Globus pallidus (tissue), 1 donor: Measurements from ENCODE around the gene CCL7.

Experiments
- DNase-seq: peaks from one replicate; pipeline ENCODE4 v3.0.0-alpha.2; 2015; ENCODE audit warnings: low spot score

The CCL7 gene

GRCh38 chr17:34246881-34247280 lies 23.1 kb upstream of the CCL7 start:
- no peak for DNase-seq

GRCh38 chr17:34248511-34249024 lies 21.5 kb upstream of the CCL7 start:
- no peak for DNase-seq

DNA sequence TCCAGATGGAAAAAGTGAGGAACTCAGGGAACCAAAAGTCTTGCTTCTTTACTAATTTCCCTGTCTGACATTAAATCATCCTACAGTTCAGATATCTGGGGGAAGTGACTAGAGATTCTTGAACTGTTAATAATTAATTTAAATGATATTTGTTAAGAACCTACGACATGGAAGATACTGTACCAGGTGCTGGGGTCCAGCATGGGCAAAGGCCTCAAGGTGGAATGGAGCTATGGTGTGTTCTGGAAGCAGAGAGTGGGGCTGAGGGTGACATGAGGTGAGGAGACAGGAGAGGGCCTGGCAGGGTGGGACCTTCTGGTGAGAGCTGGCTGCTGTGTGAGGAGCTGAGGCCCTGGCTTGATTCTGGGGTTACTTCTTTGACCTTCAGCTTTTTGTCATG lies 21.0 kb upstream of the CCL7 start:
- no peak for DNase-seq

DNA sequence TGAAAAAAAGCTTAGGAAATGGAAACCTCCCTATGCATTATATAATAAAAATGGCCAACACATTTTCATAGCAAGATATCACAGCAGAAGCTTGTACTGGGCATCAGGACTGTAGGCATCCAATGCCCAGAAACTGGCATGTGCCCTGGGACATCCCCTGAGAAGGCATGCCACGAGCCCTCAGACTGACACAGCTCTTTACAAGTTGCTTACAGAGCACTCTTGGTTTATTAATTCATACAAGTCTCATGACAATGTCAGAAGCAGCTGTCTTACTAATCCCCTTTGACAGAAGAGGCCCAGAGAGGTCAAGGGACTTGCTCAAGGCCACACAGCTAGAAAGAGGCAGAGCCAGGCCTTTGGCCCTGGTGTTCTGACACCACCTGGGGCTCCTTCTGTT lies 20.5 kb upstream of the CCL7 start:
- DNase-seq = no peak

DNA sequence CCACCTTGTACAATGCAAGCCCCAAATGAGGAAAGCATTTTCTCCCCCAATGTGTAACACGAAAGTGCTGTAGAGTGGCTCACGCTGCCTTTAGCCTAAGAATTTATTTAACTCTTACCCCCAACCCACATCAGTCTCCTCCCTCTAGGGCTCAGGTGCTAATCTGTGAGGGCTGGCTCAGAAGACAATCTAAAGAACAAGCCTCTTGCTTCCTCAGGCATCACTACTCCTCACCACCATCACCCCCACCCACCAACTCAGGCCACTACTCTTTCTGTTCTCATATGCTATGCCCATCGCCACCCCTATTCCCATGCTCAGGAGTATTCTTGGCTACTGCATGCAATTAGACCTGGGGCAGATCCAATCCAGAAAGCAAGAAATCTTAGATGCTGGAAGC lies 18.8 kb upstream of the CCL7 start:
- DNase-seq = no peak

DNA sequence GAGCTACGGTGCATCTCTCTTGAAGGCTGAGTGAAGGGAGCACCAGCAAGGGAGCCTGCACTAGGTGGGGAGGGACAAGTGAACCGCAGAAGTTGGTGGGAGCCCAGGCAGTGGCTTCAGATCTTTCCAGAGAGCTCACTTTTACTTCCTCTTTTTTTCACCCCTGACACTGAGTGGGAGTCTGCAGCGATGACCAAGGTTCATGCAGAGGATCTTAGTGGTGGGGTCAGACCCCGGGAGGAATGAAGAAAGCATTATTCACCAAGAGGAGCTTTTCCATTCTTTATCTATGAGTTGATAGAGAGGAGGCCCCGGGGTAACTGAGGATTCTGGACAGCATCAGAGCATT lies 18.0 kb upstream of the CCL7 start:
- no peak for DNase-seq

DNA sequence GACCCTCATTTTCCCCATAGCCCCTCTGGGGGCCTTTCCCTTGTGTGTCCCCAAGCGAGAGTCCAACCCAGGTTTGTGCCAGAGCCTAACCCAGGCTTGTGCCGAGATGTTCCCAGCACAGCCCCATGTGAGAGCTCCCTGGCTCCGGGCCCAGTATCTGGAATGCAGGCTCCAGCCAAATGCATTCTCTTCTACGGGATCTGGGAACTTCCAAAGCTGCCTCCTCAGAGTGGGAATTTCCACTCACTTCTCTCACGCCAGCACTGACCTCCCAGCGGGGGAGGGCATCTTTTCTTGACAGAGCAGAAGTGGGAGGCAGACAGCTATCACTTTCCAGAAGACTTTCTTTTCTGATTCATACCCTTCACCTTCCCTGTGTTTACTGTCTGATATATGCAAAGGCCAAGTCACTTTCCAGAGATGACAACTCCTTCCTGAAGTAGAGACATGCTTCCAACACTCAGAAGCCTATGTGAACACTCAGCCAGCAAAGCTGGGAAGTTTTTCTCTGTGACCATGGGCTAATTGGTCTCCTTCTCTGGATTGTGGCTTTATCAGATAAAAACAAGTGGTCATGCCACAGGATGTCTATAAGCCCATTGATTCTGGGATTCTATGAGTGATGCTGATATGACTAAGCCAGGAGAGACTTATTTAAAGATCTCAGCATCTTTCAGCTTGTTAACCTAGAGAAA lies 17.4 kb upstream of the CCL7 start:
- DNase-seq = peak; percentile 66

- DNase-seq = no peak
Measured at GRCh38 chr17:34253139-34253525, 16.9 kb upstream of the CCL7 start.

- DNase-seq = no peak
Measured at GRCh38 chr17:34254146-34254545, 15.9 kb upstream of the CCL7 start.

GRCh38 chr17:34254651-34255380 lies 15.2 kb upstream of the CCL7 start, which contains the start of gene CCL2:
Gene CCL2, plus strand, starts transcription at chr17:34255285. Its CDS starts 65 bp downstream, at chr17:34255350.
- DNase-seq = peak; percentile 54

DNA sequence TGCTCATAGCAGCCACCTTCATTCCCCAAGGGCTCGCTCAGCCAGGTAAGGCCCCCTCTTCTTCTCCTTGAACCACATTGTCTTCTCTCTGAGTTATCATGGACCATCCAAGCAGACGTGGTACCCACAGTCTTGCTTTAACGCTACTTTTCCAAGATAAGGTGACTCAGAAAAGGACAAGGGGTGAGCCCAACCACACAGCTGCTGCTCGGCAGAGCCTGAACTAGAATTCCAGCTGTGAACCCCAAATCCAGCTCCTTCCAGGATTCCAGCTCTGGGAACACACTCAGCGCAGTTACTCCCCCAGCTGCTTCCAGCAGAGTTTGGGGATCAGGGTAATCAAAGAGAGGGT lies 14.7 kb upstream of the CCL7 start:
- no peak for DNase-seq

GRCh38 chr17:34255841-34256240 lies 14.2 kb upstream of the CCL7 start:
- DNase-seq = no peak

GRCh38 chr17:34257299-34257985 lies 12.6 kb upstream of the CCL7 start:
- DNase-seq = no peak

- DNase-seq = no peak
Measured at GRCh38 chr17:34257986-34258326, 12.1 kb upstream of the CCL7 start.

- DNase-seq = no peak
Measured at GRCh38 chr17:34259146-34259545, 10.9 kb upstream of the CCL7 start.

- DNase-seq = no peak
Measured at GRCh38 chr17:34260861-34261260, 9.2 kb upstream of the CCL7 start.

DNA sequence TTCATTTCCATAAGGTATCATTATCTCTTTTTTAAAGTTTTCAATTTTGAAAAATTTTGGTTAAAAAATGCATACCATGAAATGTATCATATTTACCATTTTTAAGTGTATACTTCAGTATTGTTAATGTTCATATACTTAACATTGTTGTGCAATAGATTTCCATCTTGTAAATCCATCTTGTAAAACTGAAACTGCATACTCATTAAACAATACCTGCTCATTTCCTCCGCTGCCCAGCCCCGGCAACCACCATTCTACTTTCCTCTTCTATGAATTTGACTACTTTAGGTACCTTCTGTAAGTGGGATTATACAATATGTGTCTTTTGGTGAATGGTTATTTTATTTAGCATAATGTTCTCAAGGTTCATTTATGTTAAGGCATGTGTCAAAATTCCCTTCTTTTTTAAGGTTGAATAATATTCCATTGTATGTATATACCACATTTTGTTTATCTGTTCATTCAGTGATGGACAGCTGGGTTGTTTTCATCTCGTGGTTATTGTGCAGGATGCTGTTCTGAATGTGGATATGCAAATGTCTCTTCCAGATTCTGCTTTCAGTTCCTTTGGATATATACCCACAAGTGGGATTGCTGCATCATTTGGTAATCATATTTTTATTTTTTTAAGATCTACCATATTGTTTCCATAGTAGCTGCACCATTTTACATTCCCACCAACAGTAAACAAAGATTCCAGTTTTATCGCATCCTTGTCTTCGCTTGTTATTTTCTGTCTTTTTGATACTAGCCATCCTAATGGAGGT lies 8.3 kb upstream of the CCL7 start:
- no peak for DNase-seq

- no peak for DNase-seq
Measured at GRCh38 chr17:34265711-34266110, 4.3 kb upstream of the CCL7 start.

DNA sequence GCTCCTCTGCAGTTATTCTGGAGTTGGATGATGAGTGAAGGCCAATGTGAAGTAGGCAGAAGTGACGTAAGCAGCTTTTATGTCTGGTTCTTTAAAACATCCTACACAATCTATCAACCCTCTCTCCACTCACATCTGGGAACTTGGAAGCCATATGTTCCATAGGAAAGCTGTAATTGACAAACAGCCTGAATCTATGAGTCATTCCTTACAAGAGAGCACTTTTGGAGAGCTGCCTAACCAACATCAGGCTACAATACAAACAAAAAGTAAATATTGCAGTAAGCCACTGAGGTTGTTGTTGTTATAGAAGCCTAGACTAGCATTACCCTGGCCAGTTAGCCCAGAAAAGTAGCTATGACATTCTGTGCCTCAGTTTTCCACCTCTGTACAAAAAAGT lies 5.9 kb downstream of the CCL7 start:
- no peak for DNase-seq

DNA sequence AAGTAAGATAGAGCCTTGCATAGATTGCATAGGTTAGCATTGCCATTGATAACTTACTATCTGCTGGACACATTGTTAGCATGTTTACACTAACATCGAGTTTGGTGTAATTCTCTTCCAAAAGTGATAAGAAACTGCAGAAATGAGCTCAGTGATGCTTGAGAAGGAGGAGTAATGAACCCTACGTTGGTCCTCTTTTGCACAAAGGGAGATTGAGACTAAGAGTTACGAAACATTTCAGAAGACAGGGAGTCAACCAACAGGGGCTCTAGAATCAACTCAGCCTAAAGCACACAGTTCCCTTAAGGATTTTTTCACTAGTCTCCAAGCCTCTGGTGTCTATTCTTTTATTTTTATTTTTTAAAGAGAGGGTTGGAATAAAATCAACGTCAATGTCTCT lies 6.8 kb downstream of the CCL7 start:
- DNase-seq = no peak

GRCh38 chr17:34283571-34283970 lies 13.6 kb downstream of the CCL7 start:
- DNase-seq = no peak

GRCh38 chr17:34285286-34285792 lies 15.3 kb downstream of the CCL7 start, which contains the start of gene CCL11:
Gene CCL11, plus strand, starts transcription at chr17:34285742. Its CDS starts 67 bp downstream, at chr17:34285809.
- no peak for DNase-seq
